CD4-positive, alpha-beta T cell (primary cell): ENCODE data around the gene DPP3. TPM values are rescaled to one million over a fixed set of nuclear protein-coding genes. Genes with fewer than 3 reads are reported as not detected.
"Not testable (repeated sequence)": the region's sequence is repeated elsewhere in the genome, so short reads cannot be mapped to it uniquely, and the experiment has no call there.

Source experiments
- ATAC-seq: fragments of 200-7000 bp; cut with Tn5 transposase; one replicate; pipeline ENCODE4 v1.10.0; 2022; ENCODE audit warnings: mild to moderate bottlenecking; ENCODE audit not compliant: poor library complexity
- CTCF ChIA-PET: fragments of 350-600 bp; sonication (Branson Sonifier 250); formaldehyde crosslinking; loops from one replicate; lab custom pipeline; 2021; ENCODE audit warnings: antibody characterized with exemption, inconsistent platforms; lab: Charles Lee
- POLR2A ChIA-PET: fragments of 350-600 bp; sonication (Branson Sonifier 250); formaldehyde crosslinking; loops from one replicate; lab custom pipeline; 2021; ENCODE audit warnings: antibody characterized with exemption, inconsistent platforms; lab: Charles Lee
- DNase-seq, 14 experiments: peaks; one replicate each; pipeline ENCODE4 v3.0.0-alpha.2; 2013 to 2020; ENCODE audit warnings: mixed read lengths in 2 of 14
- H3K27ac ChIP-seq, 2 donors: one replicate each; pipeline versions ENCODE4 v1.5.1 to v1.7.0; 2013; ENCODE audit warnings: low read length in 2 of 2, low read depth in 1 of 2, mild to moderate bottlenecking in 1 of 2
- H3K27me3 ChIP-seq, 2 experiments: 1 replicate in 1 of 2; 2 replicates in 1 of 2; pipeline versions ENCODE4 v1.6.1 to v1.7.0; 2013; ENCODE audit warnings: low read length in 2 of 2, control low read depth in 1 of 2, mild to moderate bottlenecking in 1 of 2, moderate library complexity in 1 of 2; ENCODE audit not compliant: insufficient read depth in 2 of 2, control insufficient read depth in 1 of 2
- H3K36me3 ChIP-seq: one replicate; pipeline ENCODE4 v1.6.1; 2013; ENCODE audit warnings: low read length, control low read depth; ENCODE audit not compliant: insufficient read depth
- H3K4me1 ChIP-seq: one replicate; pipeline ENCODE4 v1.6.1; 2013; ENCODE audit warnings: low read length, control low read depth; ENCODE audit not compliant: insufficient read depth
- H3K4me3 ChIP-seq: one replicate; pipeline ENCODE4 v1.5.1; 2013; ENCODE audit warnings: mild to moderate bottlenecking, low read length, moderate library complexity
- H3K9me3 ChIP-seq, 2 experiments: 1 replicate in 1 of 2; 2 replicates in 1 of 2; pipeline versions ENCODE4 v1.6.1 to v1.7.0; 2013; ENCODE audit warnings: low read length in 2 of 2, mild to moderate bottlenecking in 2 of 2, control low read depth in 1 of 2, moderate library complexity in 1 of 2; ENCODE audit not compliant: control insufficient read depth in 1 of 2, insufficient read depth in 1 of 2
- H3K27ac Mint-ChIP-seq: one replicate; pipeline ENCODE4 v1.8.0; 2020; ENCODE audit warnings: mixed read lengths
- H3K27me3 Mint-ChIP-seq: one replicate; pipeline ENCODE4 v1.8.0; 2021; ENCODE audit warnings: mixed read lengths
- H3K36me3 Mint-ChIP-seq: one replicate; pipeline ENCODE4 v1.8.0; 2021; ENCODE audit warnings: low read depth, mixed read lengths
- H3K4me1 Mint-ChIP-seq: one replicate; pipeline ENCODE4 v1.8.0; 2021; ENCODE audit warnings: low read depth, mixed read lengths
- H3K4me3 Mint-ChIP-seq: one replicate; pipeline ENCODE4 v1.8.0; 2020; ENCODE audit warnings: mild to moderate bottlenecking, mixed read lengths
- H3K9me3 Mint-ChIP-seq: one replicate; pipeline ENCODE4 v1.8.0; 2020; ENCODE audit warnings: mixed read lengths
- intact Hi-C, 2 experiments: fragments of 100-400 bp; cut with DNase I in 1 of 2; cut with micrococcal nuclease in 1 of 2; formaldehyde crosslinking; loops; one replicate each; pipeline versions ENCODE4 v1.15.1 to v1.9.0; 2023 to 2025; cut with DNase I, micrococcal nuclease
- polyA plus RNA-seq, 2 donors: library from polyadenylated mRNA; unstranded; fragments of 120-200 nt; gene quantifications; one replicate each; pipeline ENCODE4 v1.2.1, GENCODE V29; 2013
- total RNA-seq, 174 experiments: library from RNA in 2 of 174; stranded (reverse) in 2 of 174; gene quantifications; one replicate each; pipeline ENCODE4 v1.2.3 and lab custom pipeline; 2021 to 2026
- TF ChIP-seq, protein P1 (sequence below): fragments of 200-600 bp; IDR thresholded peaks from one replicate; pipeline ENCODE4 v1.8.0; 2022; ENCODE audit warnings: antibody characterized with exemption, mild to moderate bottlenecking

Gene DPP3, protein sequence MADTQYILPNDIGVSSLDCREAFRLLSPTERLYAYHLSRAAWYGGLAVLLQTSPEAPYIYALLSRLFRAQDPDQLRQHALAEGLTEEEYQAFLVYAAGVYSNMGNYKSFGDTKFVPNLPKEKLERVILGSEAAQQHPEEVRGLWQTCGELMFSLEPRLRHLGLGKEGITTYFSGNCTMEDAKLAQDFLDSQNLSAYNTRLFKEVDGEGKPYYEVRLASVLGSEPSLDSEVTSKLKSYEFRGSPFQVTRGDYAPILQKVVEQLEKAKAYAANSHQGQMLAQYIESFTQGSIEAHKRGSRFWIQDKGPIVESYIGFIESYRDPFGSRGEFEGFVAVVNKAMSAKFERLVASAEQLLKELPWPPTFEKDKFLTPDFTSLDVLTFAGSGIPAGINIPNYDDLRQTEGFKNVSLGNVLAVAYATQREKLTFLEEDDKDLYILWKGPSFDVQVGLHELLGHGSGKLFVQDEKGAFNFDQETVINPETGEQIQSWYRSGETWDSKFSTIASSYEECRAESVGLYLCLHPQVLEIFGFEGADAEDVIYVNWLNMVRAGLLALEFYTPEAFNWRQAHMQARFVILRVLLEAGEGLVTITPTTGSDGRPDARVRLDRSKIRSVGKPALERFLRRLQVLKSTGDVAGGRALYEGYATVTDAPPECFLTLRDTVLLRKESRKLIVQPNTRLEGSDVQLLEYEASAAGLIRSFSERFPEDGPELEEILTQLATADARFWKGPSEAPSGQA
- total RNA-seq: 10 to 100 TPM; 16.9 to 17.7 TPM
- polyA plus RNA-seq (2013, experiment 1 of 2): 20.1 TPM
- polyA plus RNA-seq (2013, experiment 2 of 2): 25.1 TPM
- 12.0 to 139 (median 26.2) reads per million in 172 experiments for total RNA-seq (lab: John Stamatoyannopoulos, UW)

DNA sequence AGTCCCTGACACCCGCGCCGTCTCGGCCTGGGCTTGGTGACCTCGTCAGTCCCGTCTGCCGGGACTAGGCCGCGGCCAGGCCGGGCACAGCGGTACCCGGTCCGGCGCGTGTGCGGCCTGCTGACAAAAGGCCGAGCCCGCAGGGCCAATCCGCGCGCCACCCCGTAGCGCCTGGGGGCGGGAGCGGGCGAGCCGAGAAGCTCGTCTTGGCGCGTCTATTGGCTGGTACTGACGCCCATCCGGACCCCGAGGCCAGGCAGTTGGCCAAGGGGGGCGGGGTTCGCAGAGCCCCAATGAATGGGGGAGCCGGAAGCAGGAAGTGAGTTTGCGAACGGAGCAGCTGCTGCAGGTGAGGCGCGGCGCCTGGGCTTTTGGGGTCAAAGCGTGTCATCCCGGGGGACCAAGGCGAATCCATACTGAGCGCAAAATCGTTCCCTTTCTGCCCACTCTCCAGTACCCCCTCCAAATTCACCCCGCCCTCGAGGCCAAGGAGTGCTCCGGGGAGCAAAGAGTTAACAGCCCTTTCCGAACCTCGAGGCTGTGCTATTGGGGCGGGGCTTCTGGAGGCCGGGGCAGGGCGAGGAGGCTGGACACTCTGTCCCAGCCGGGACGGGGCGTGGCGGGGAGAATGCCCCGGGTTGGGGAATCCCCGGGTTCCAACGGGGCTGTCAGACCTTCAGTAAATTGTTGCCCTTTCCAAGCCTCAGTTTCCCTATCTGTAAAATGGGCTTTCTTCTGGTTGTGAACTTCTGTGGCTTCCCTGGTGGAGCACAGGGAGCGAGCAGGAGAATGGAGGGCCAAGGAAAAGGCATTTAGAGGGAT, at the start of gene DPP3:
Gene DPP3 (plus strand): TSS at position 318 of the 822 bp plus-strand sequence. CDS start 1,767 bp downstream, outside the sequence.
- ChIA-PET CTCF (interaction anchor here (0.7 to 2.4 kb wide), 4 partner anchors 13 to 198 kb away, joined by 3 to 13 read pairs (median 11); partner anchors contain the start of genes MRPL11, PELI3 and RBM4B), POLR2A (interaction anchor here (0.5 to 3.7 kb wide), 28 partner anchors 9 to 759 kb away, joined by 3 to 88 read pairs (median 4); partner anchors contain the start of genes ACTN3, BBS1, CCDC87 and CCS)
- H3K4me3 ChIP-seq: peak within 1 kb of the TSS; percentile 79
- Mint-ChIP-seq H3K27me3 (no peaks in the 10 kb centered on the region), H3K36me3 (peaks cover 23% of the 10 kb centered on the region), H3K27ac (peak within 1 kb of the TSS; percentile 83), H3K9me3 (no peaks in the 10 kb centered on the region), H3K4me3 (peak within 1 kb of the TSS; percentile 91), H3K4me1 (peaks cover 24% of the 10 kb centered on the region)
- intact Hi-C loops: loop anchor here (1.0 to 5.0 kb wide), 4 partner anchors 14 to 197 kb away; partner anchors contain the start of genes RBM4B (in 2 of the 2), ACTN3 (in 1 of the 2), PELI3 (in 1 of the 2) and ZDHHC24 (in 1 of the 2)
- DNase-seq: peak; percentile 91 to 97 (median 95)
- H3K27me3 ChIP-seq: no peaks in the 10 kb centered on the region
- peaks cover 29% of the 10 kb centered on the region for H3K4me1 ChIP-seq
- H3K9me3 ChIP-seq: no peaks in the 10 kb centered on the region
- TF ChIP-seq, protein P1, sequence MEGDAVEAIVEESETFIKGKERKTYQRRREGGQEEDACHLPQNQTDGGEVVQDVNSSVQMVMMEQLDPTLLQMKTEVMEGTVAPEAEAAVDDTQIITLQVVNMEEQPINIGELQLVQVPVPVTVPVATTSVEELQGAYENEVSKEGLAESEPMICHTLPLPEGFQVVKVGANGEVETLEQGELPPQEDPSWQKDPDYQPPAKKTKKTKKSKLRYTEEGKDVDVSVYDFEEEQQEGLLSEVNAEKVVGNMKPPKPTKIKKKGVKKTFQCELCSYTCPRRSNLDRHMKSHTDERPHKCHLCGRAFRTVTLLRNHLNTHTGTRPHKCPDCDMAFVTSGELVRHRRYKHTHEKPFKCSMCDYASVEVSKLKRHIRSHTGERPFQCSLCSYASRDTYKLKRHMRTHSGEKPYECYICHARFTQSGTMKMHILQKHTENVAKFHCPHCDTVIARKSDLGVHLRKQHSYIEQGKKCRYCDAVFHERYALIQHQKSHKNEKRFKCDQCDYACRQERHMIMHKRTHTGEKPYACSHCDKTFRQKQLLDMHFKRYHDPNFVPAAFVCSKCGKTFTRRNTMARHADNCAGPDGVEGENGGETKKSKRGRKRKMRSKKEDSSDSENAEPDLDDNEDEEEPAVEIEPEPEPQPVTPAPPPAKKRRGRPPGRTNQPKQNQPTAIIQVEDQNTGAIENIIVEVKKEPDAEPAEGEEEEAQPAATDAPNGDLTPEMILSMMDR: no peak
- peaks cover 15% of the 10 kb centered on the region for H3K36me3 ChIP-seq
- peak within 1 kb of the TSS; percentile 70 to 79 for H3K27ac ChIP-seq
- peak; percentile 98 for ATAC-seq

DNA sequence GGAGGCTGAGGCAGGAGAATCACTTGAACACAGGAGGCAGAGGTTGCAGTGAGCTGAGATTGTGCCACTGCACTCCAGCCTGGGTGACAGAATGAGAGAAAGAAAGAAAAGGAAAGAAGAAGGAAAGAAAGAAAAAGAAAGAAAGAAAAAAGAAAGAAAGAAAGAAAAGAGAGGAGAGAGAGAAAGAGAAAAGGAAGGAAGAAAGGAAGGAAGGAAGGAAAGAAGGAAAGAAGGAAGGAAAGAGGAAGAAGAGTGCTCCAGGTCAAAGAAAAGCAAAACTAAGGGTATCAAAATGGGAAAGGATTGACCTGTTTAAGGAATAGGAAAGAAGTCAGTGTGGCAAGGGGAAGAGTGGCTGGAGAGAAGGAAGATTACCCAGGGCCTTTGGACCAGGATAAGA, 48.9 kb upstream of the DPP3 start:
- H3K27me3 ChIP-seq, H3K27ac ChIP-seq, H3K27me3 Mint-ChIP-seq, H3K27ac Mint-ChIP-seq, DNase-seq, H3K4me3 Mint-ChIP-seq, intact Hi-C loops, H3K9me3 ChIP-seq, ATAC-seq, H3K4me1 ChIP-seq, H3K4me1 Mint-ChIP-seq, H3K4me3 ChIP-seq, H3K9me3 Mint-ChIP-seq: not testable (repeated sequence)
- POLR2A ChIA-PET: interaction anchor here (0.7 kb wide), 1 partner anchor 140 kb away, joined by 3 read pairs; the partner anchor contains the start of gene TMEM151A
- H3K36me3 ChIP-seq: peaks cover 16% of the 10 kb centered on the region
- CTCF ChIA-PET: interaction anchor here (3.7 kb wide), 1 partner anchor 7 kb away, joined by 22 read pairs; the partner anchor contains the start of gene MRPL11
- H3K36me3 Mint-ChIP-seq: peaks cover 31% of the 10 kb centered on the region

DNA sequence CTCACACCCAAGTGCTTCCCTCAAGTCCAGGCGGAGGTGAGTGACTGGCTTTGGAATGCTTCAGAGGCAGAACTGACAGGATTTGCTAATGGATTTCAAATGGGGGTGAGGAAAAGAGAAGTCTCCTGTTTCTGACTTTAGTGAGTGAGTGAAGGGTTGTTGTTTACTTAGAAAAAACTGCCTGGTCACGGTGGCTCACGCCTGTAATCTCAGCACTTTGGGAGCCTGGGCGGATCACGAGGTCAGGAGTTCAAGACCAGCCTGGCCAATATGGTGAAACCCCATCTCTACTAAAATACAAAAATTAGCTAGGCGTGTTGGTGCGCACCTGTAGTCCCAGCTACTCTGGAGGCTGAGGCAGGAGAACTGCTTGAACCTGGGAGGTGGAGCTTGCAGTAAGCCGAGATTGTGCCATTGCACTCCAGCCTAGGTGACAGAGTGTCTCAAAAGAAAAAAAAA, 48.3 kb upstream of the DPP3 start:
- H3K36me3 Mint-ChIP-seq: peaks cover 38% of the 10 kb centered on the region
- H3K4me1 Mint-ChIP-seq, H3K9me3 Mint-ChIP-seq, H3K27me3 ChIP-seq, H3K27ac ChIP-seq, POLR2A ChIA-PET, H3K27me3 Mint-ChIP-seq, H3K4me1 ChIP-seq, H3K4me3 Mint-ChIP-seq, ATAC-seq, H3K4me3 ChIP-seq, H3K27ac Mint-ChIP-seq, intact Hi-C loops, DNase-seq, H3K9me3 ChIP-seq, CTCF ChIA-PET: not testable (repeated sequence)
- peaks cover 23% of the 10 kb centered on the region for H3K36me3 ChIP-seq
